ENCODE measurements around the gene TMPRSS15.

DNA sequence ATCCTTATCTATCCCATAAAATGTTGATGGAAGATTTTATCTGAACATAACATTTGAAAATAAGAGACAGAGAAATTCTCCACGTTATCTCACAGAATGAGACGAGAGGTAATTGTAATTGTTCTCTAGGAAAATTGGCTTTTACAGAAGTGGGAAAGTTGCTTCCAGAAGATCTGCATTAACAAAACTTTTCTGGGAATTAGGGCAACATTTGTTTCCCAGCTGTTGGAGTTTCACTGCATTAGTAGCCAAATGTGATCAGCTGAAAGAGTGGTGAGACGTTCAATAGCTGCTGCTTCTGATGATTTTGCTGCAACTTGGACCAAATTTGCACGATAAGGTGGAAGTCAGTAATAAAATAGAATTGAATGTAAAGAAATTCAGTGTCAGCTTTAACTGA is 151.3 kb downstream of the TMPRSS15 start:
- TF ChIP-seq, protein P1, sequence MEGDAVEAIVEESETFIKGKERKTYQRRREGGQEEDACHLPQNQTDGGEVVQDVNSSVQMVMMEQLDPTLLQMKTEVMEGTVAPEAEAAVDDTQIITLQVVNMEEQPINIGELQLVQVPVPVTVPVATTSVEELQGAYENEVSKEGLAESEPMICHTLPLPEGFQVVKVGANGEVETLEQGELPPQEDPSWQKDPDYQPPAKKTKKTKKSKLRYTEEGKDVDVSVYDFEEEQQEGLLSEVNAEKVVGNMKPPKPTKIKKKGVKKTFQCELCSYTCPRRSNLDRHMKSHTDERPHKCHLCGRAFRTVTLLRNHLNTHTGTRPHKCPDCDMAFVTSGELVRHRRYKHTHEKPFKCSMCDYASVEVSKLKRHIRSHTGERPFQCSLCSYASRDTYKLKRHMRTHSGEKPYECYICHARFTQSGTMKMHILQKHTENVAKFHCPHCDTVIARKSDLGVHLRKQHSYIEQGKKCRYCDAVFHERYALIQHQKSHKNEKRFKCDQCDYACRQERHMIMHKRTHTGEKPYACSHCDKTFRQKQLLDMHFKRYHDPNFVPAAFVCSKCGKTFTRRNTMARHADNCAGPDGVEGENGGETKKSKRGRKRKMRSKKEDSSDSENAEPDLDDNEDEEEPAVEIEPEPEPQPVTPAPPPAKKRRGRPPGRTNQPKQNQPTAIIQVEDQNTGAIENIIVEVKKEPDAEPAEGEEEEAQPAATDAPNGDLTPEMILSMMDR (IDR thresholded peaks at IDR 0.05; ENCODE audit: insufficient read depth, low read length, poor library complexity, severe bottlenecking): no peak
- TF ChIP-seq EZH2phosphoT487 (conservative IDR thresholded peaks at IDR 0.05; ENCODE audit: low read length): no peak

Measured in SU-DHL-6 (cell line).